Gastroesophageal sphincter (tissue), 3 donors: Measurements from ENCODE around the gene SLAMF9.

ENCODE experiments used
- CTCF ChIP-seq, 4 experiments: fragments of 200-600 bp in 2 of 4; fragments of 450-650 bp in 2 of 4; sonication (generic) in 1 of 4; IDR thresholded peaks; one replicate each; pipeline ENCODE4 v1.5.1; 2017 to 2019; ENCODE audit warnings: antibody characterized with exemption in 4 of 4, mild to moderate bottlenecking in 2 of 4, moderate library complexity in 2 of 4
- EP300 ChIP-seq: sonication (generic); formaldehyde crosslinking; IDR thresholded peaks from one replicate; pipeline ENCODE4 v1.6.1; 2017; ENCODE audit warnings: antibody characterized with exemption, mild to moderate bottlenecking
- POLR2A ChIP-seq, 2 donors: fragments of 450-650 bp; IDR thresholded peaks; one replicate each; pipeline ENCODE4 v1.6.1; 2017; ENCODE audit warnings: antibody characterized with exemption in 2 of 2, mild to moderate bottlenecking in 2 of 2, moderate library complexity in 1 of 2
- POLR2AphosphoS5 ChIP-seq: sonication (generic); formaldehyde crosslinking; IDR thresholded peaks from one replicate; pipeline ENCODE4 v1.6.1; 2017; ENCODE audit warnings: antibody characterized with exemption

GRCh38 chr1:159952932-159953331, 1.1 kb downstream of the SLAMF9 start:
- TF ChIP-seq POLR2A (IDR thresholded peaks at IDR 0.05) (no peak), CTCF (IDR thresholded peaks at IDR 0.05) (no peak), POLR2AphosphoS5 (no peak), EP300 (no peak)
